GM12892 (cell line): ENCODE results near the gene ATP11A.

Source experiments
- POLR2A ChIP-seq: IDR thresholded peaks from 2 replicates; pipeline ENCODE4 v1.6.1; 2011; ENCODE audit warnings: low read depth, low read length, control low read depth
- POLR2AphosphoS5 ChIP-seq: IDR thresholded peaks from 2 replicates; pipeline ENCODE4 v1.6.1; 2011; ENCODE audit warnings: low read depth, low read length, control low read depth
- TAF1 ChIP-seq: IDR thresholded peaks from 2 replicates; pipeline ENCODE4 v1.6.1; 2011; ENCODE audit warnings: low read depth, mild to moderate bottlenecking, control low read depth, low read length, borderline replicate concordance

DNA sequence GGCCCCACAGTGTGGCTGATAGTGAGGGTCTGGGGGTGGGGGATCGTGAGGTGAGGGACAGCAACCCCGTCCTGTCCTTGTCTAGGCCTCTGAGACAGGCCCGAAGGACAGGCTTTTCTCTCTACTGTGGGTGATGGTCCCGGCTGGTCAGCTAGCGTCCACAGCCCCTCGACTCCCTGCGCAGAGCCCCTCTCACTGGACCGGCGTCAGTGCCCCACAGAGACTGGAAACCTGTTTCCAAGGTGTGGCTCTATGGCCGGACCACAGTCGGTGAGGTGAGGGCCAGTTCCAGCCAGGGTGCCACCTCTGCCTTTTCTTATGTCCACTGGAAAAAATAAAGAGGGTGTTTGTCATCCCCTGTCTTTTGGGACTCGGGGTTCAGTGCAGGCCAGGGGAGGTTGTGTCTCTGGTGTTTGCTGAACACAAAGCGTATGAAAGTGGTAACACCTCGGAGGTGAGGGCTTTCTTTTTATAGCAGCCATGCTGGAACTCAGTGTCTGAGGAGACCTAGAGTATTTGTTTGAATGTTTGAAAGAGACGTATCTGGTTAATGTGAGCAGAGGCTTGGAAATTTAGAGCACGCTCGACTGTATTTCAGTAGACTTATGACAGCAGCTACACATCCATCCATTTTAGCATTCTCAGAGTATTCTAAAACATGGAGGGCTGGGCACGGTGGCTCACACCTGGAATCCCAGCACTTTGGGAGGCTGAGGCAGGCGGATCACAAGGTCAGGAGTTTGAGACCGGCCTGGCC, 22.8 kb downstream of the ATP11A start:
- TF ChIP-seq POLR2A: no peak
- no peak for TF ChIP-seq POLR2AphosphoS5
- no peak for TF ChIP-seq TAF1
